Mucosa of descending colon (tissue), 3 donors: ENCODE results near the gene MAGIX. TPM values are rescaled to one million over a fixed set of nuclear protein-coding genes. Genes with fewer than 3 reads are reported as not detected.
"Not testable (repeated sequence)": the region's sequence is repeated elsewhere in the genome, so short reads cannot be mapped to it uniquely, and the experiment has no call there.

Source experiments
- ATAC-seq: fragments of 200-7000 bp; cut with Tn5 transposase; one replicate; pipeline ENCODE4 v1.9.1; 2020; ENCODE audit warnings: mild to moderate bottlenecking, moderate library complexity
- DNase-seq, 3 donors: peaks; one replicate each; pipeline ENCODE4 v3.0.0-alpha.2; 2020
- H3K36me3 ChIP-seq: fragments of 200-600 bp; one replicate; pipeline ENCODE4 v1.8.0; 2021; ENCODE audit warnings: low read depth, mild to moderate bottlenecking
- H3K4me1 ChIP-seq: fragments of 200-600 bp; one replicate; pipeline ENCODE4 v1.8.0; 2021; ENCODE audit warnings: low read depth, mild to moderate bottlenecking
- H3K4me3 ChIP-seq: fragments of 200-600 bp; one replicate; pipeline ENCODE4 v1.8.0; 2021; ENCODE audit warnings: mild to moderate bottlenecking
- H3K9me3 ChIP-seq: fragments of 200-600 bp; one replicate; pipeline ENCODE4 v1.8.0; 2021; ENCODE audit warnings: mild to moderate bottlenecking
- CTCF ChIP-seq: fragments of 200-600 bp; IDR thresholded peaks from one replicate; pipeline ENCODE4 v1.8.0; 2022; ENCODE audit warnings: antibody characterized with exemption, mild to moderate bottlenecking
- intact Hi-C, 2 donors: fragments of 100-400 bp; cut with DNase I in 1 of 2; cut with micrococcal nuclease in 1 of 2; formaldehyde crosslinking; loops; one replicate each; pipeline versions ENCODE4 v1.11.0 to v1.11.1; 2022; cut with DNase I, micrococcal nuclease
- total RNA-seq, 3 donors: library from RNA; stranded (reverse); fragmentation: NEBNext Ultra II Directional in 2 of 3; extraction: Animal tissue kit (Norgen Biotek cat#: 25700) in 2 of 3; gene quantifications; one replicate each; pipeline versions ENCODE4 v1.2.1 to v1.2.4, GENCODE V29; 2021 to 2023
- donor health status: DM: no; HTN: no; CAD: no; lungs with moderate emphysema.
- donor health status: DM: no; HTN: no; CAD: no.
- donor health status: DM: no; HTN: yes; CAD: no.

Gene MAGIX
- total RNA-seq, 3 donors from 2014 or later: 9.5 to 16.8 (median 15.6) TPM

- intact Hi-C loops: no loop called here
- H3K4me3 ChIP-seq: no peak overlapping the region
- no peaks in the 10 kb centered on the region for H3K36me3 ChIP-seq
These were observed 15.3 kb upstream of the MAGIX start for GRCh38 chrX:49147282-49147681.

GRCh38 chrX:49147936-49148335 is 14.6 kb upstream of the MAGIX start:
- DNase-seq (no peak), ATAC-seq (no peak)
- intact Hi-C loops: no loop called here
- Histone ChIP-seq H3K4me3 (no peak overlapping the region), H3K4me1 (no peaks in the 10 kb centered on the region), H3K36me3 (no peaks in the 10 kb centered on the region), H3K9me3 (no peaks in the 10 kb centered on the region)
- no peak for TF ChIP-seq CTCF

More at GRCh38 chrX:49147282-49147681, 15.3 kb upstream of the MAGIX start:
- no peak for TF ChIP-seq CTCF
- Histone ChIP-seq H3K9me3 (no peaks in the 10 kb centered on the region), H3K4me1 (no peaks in the 10 kb centered on the region)
- ATAC-seq (no peak), DNase-seq (no peak)

- peak; percentile 73 for ATAC-seq
- intact Hi-C loops, H3K4me3 ChIP-seq, H3K4me1 ChIP-seq, H3K9me3 ChIP-seq, H3K36me3 ChIP-seq: not testable (repeated sequence)
- DNase-seq: peak in 1 of 3 donors; percentile 54
These were observed 14.0 kb upstream of the MAGIX start for GRCh38 chrX:49148390-49149100.

- H3K36me3 ChIP-seq, H3K4me3 ChIP-seq, intact Hi-C loops, H3K9me3 ChIP-seq, ATAC-seq, H3K4me1 ChIP-seq, DNase-seq: not testable (repeated sequence)
These were observed 13.3 kb upstream of the MAGIX start for GRCh38 chrX:49149291-49149690.

- no peak for ATAC-seq
- H3K4me3 ChIP-seq: no peak overlapping the region
- no peaks in the 10 kb centered on the region for H3K9me3 ChIP-seq
- no peak for TF ChIP-seq CTCF
- no peaks in the 10 kb centered on the region for H3K36me3 ChIP-seq
- no peak for DNase-seq
- intact Hi-C loops: no loop called here
- no peaks in the 10 kb centered on the region for H3K4me1 ChIP-seq
These were observed 9.1 kb upstream of the MAGIX start for GRCh38 chrX:49153467-49153866.

- intact Hi-C loops: no loop called here
- Histone ChIP-seq H3K4me3 (no peak overlapping the region), H3K4me1 (no peaks in the 10 kb centered on the region), H3K9me3 (no peaks in the 10 kb centered on the region), H3K36me3 (no peaks in the 10 kb centered on the region)
- peak in 1 of 3 donors; percentile 82 for DNase-seq
- ATAC-seq: peak; percentile 67
- no peak for TF ChIP-seq CTCF
These were observed 7.2 kb upstream of the MAGIX start for GRCh38 chrX:49155243-49155899.
